GM19463 (cell line): ENCODE measurements around the gene DAAM2.

Experiments used
- ATAC-seq: cut with Tn5 transposase; IDR thresholded peaks from one replicate; pipeline ENCODE4 v1.9.1; 2021; ENCODE audit warnings: mild to moderate bottlenecking, moderate library complexity; ENCODE audit not compliant: unreplicated experiment

The DAAM2 gene

GRCh38 chr6:39904946-39905639, 112.9 kb downstream of the DAAM2 start:
- ATAC-seq = no peak

- no peak for ATAC-seq
These were observed 113.4 kb downstream of the DAAM2 start for GRCh38 chr6:39905640-39905975.

- ATAC-seq = no peak
These were observed 114.2 kb downstream of the DAAM2 start for GRCh38 chr6:39906318-39906761.

GRCh38 chr6:39907871-39908575, 115.8 kb downstream of the DAAM2 start:
- ATAC-seq = no peak

GRCh38 chr6:39908838-39909583, 116.8 kb downstream of the DAAM2 start:
- no peak for ATAC-seq

GRCh38 chr6:39909701-39910100, 117.5 kb downstream of the DAAM2 start:
- no peak for ATAC-seq

- no peak for ATAC-seq
These were observed 118.0 kb downstream of the DAAM2 start for GRCh38 chr6:39910164-39910563.

- no peak for ATAC-seq
These were observed 118.6 kb downstream of the DAAM2 start for GRCh38 chr6:39910744-39911143.

- no peak for ATAC-seq
These were observed 119.4 kb downstream of the DAAM2 start for GRCh38 chr6:39911513-39912125.

GRCh38 chr6:39912446-39912845, 120.3 kb downstream of the DAAM2 start:
- ATAC-seq = no peak

GRCh38 chr6:39913391-39913916, 121.3 kb downstream of the DAAM2 start:
- no peak for ATAC-seq

GRCh38 chr6:39914239-39914638, 122.1 kb downstream of the DAAM2 start:
- no peak for ATAC-seq

GRCh38 chr6:39915866-39916265, 123.7 kb downstream of the DAAM2 start:
- no peak for ATAC-seq

- ATAC-seq = no peak
These were observed 125.2 kb downstream of the DAAM2 start for GRCh38 chr6:39917329-39917728.

GRCh38 chr6:39917981-39918380, 125.8 kb downstream of the DAAM2 start:
- no peak for ATAC-seq

- ATAC-seq = no peak
These were observed 126.7 kb downstream of the DAAM2 start for GRCh38 chr6:39918831-39919230.

GRCh38 chr6:39920157-39920556, 128.0 kb downstream of the DAAM2 start:
- ATAC-seq = no peak

- ATAC-seq = no peak
These were observed 130.6 kb downstream of the DAAM2 start for GRCh38 chr6:39922821-39923220.

GRCh38 chr6:39923394-39923793, 131.2 kb downstream of the DAAM2 start:
- no peak for ATAC-seq

GRCh38 chr6:39923861-39924260, 131.7 kb downstream of the DAAM2 start:
- ATAC-seq = no peak

- ATAC-seq = no peak
These were observed 132.1 kb downstream of the DAAM2 start for GRCh38 chr6:39924283-39924682.
